Heart left ventricle (tissue), 16 donors: Measurements from ENCODE around the gene BNIPL. TPM values are rescaled to one million over a fixed set of nuclear protein-coding genes. Genes with fewer than 3 reads are reported as not detected.
A peak's percentile ranks its signal among the peaks of the same experiment; 100 is the strongest.

Experiments
- ATAC-seq, 4 donors: fragments of 200-7000 bp; cut with Tn5 transposase; one replicate each; pipeline ENCODE4 v1.9.1; 2020 to 2022; ENCODE audit warnings: moderate library complexity in 4 of 4, mild to moderate bottlenecking in 3 of 4, moderate number of reproducible peaks in 1 of 4
- DNase-seq, 5 donors: peaks; one replicate each; pipeline ENCODE4 v3.0.0-alpha.2; 2020
- H3K27ac ChIP-seq, 12 donors: fragments of 200-600 bp; sonication (generic) in 4 of 12; one replicate each; pipeline versions ENCODE4 v1.5.0 to v1.8.0; 2016 to 2022; ENCODE audit warnings: mild to moderate bottlenecking in 2 of 12
- H3K27me3 ChIP-seq, 9 donors: fragments of 200-600 bp; sonication (generic) in 2 of 9; one replicate each; pipeline versions ENCODE4 v1.5.1 to v1.8.0; 2016 to 2022; ENCODE audit warnings: mild to moderate bottlenecking in 3 of 9
- H3K36me3 ChIP-seq, 9 donors: fragments of 200-600 bp; sonication (generic) in 2 of 9; one replicate each; pipeline versions ENCODE4 v1.5.0 to v1.8.0; 2018 to 2022; ENCODE audit warnings: mild to moderate bottlenecking in 2 of 9
- H3K4me1 ChIP-seq, 12 donors: fragments of 200-600 bp; sonication (generic) in 4 of 12; one replicate each; pipeline versions ENCODE4 v1.5.0 to v1.8.0; 2016 to 2022; ENCODE audit warnings: mild to moderate bottlenecking in 3 of 12
- H3K4me3 ChIP-seq, 12 donors: fragments of 200-600 bp; sonication (generic) in 4 of 12; one replicate each; pipeline versions ENCODE4 v1.5.0 to v1.8.0; 2017 to 2022; ENCODE audit warnings: mild to moderate bottlenecking in 9 of 12, moderate library complexity in 4 of 12
- H3K9me3 ChIP-seq, 12 donors: fragments of 200-600 bp; sonication (generic) in 4 of 12; one replicate each; pipeline versions ENCODE4 v1.5.0 to v1.8.0; 2016 to 2022; ENCODE audit warnings: mild to moderate bottlenecking in 1 of 12
- CTCF ChIP-seq, 12 donors: fragments of 200-600 bp; sonication (generic) in 4 of 12; IDR thresholded peaks; one replicate each; pipeline versions ENCODE4 v1.5.0 to v1.8.0; 2018 to 2022; ENCODE audit warnings: antibody characterized with exemption in 12 of 12, mild to moderate bottlenecking in 5 of 12
- POLR2A ChIP-seq, 2 donors: fragments of 450-650 bp; IDR thresholded peaks; one replicate each; pipeline ENCODE4 v1.6.1; 2017; ENCODE audit warnings: antibody characterized with exemption in 2 of 2, mild to moderate bottlenecking in 2 of 2, moderate library complexity in 2 of 2
- WGBS, 4 donors: extraction: QIAGEN DNeasy Blood & Tissue Kit in 2 of 4; methylation state at CpG; one replicate each; pipeline versions ENCODE4 v1.1.5 to v1.1.7; 2013 to 2018; 5-methylcytosine and 5-hydroxymethylcytosine counted together
- intact Hi-C, 10 donors: fragments of 100-400 bp; cut with DNase I; formaldehyde crosslinking; loops; one replicate each; pipeline versions ENCODE4 v1.11.1 to v1.14.2; 2022
- polyA plus RNA-seq, 2 donors: library from polyadenylated mRNA; stranded (reverse); fragments of 200-250 nt; gene quantifications; one replicate each; pipeline ENCODE4 v1.2.3, GENCODE V29; 2013
- total RNA-seq, 9 donors: library from RNA; depleted of rRNA in 2 of 9; stranded (reverse); fragments of >200 nt in 2 of 9; fragmentation: NEBNext Ultra II Directional in 3 of 9; extraction: Animal tissue kit (Norgen Biotek cat#: 25700) in 3 of 9; gene quantifications; one replicate each; pipeline versions ENCODE4 v1.1.0 to v1.2.4, GENCODE V29; 2016 to 2023
- donor health status: ischemic (EF 13 %, LVEDD 7.1; RV severe dilation, severe dysfunction).
- donor health status: healthy with polysubstance abuse.
- donor health status: DM: no; HTN: yes; CAD: no.
- donor health status: DM: no; HTN: no; CAD: no.
- donor health status: ischemic (EF 25% LVEDD 6.9; RV normal size, moderate dysfunction).
- donor health status: ischemic (EF 25% LVEDD 5.7; RV mildly dilated, moderate dysfunction).
- donor health status: healthy.
- donor health status: DM: yes; HTN: yes; CAD: no.
- donor health status: ischemic (EF 35%, LVEDD 5.7; RV mildly dilated, moderate dysfunction).
- donor health status: nonischemic (EF 11% LVEDD 7.7; RV severe dilation, severe dysfunction).
- donor health status: DM: yes; HTN: yes; CAD: no.
- donor health status: PGD.
- donor health status: ischemic (EF 29% LVEDD 5.4; RV normal size, mild dysfunction).
- donor health status: nonischemic (EF 23%, LVEDD 6.1; RV moderate dilation, normal function).

The BNIPL gene
- total and polyA plus RNA-seq, 11 donors, result 0.07 to 0.65 (median 0.38) TPM; not detected in 2

GRCh38 chr1:150995460-150995859, 40.9 kb upstream of the BNIPL start:
- H3K27ac ChIP-seq, result peak overlapping the region in 10 of 12 donors; percentile 0 to 71 (median 46)
- intact Hi-C loops, result no loop called here

GRCh38 chr1:150995896-150996295, 40.5 kb upstream of the BNIPL start:
- intact Hi-C loops, result loop anchor here in 2 of 10 donors (1.0 to 2.0 kb wide), 2 partner anchors 15 to 16 kb away; no protein-coding TSS in a partner anchor
- H3K36me3 ChIP-seq, result peaks cover 0 to 50% (median 41%) of the 10 kb centered on the region in 9 donors
- WGBS, 4 donors, result 23 to 34% (median 24%) methylated on average over 9 of the region's 9 CpGs
- peaks cover 0 to 25% (median 8%) of the 10 kb centered on the region in 12 donors for H3K4me1 ChIP-seq
- TF ChIP-seq CTCF (IDR thresholded peaks at IDR 0.05) (peak; percentile 77 to 90 (median 85)), POLR2A (IDR thresholded peaks at IDR 0.05) (no peak)
- no peaks in the 10 kb centered on the region for H3K27me3 ChIP-seq
- DNase-seq (no peak), ATAC-seq (peak in 3 of 4 donors; percentile 31 to 58 (median 50))
- peak overlapping the region in 10 of 12 donors; percentile 0 to 71 (median 46) for H3K27ac ChIP-seq
- H3K9me3 ChIP-seq, result no peaks in the 10 kb centered on the region
- peak overlapping the region in 7 of 12 donors; percentile 2 to 40 (median 18) for H3K4me3 ChIP-seq

More at GRCh38 chr1:150995460-150995859, 40.9 kb upstream of the BNIPL start:
- Histone ChIP-seq H3K4me1 (peaks cover 0 to 21% (median 8%) of the 10 kb centered on the region in 12 donors), H3K9me3 (no peaks in the 10 kb centered on the region), H3K36me3 (peaks cover 0 to 46% (median 36%) of the 10 kb centered on the region in 9 donors), H3K27me3 (no peaks in the 10 kb centered on the region), H3K4me3 (peak overlapping the region in 7 of 12 donors; percentile 2 to 40 (median 18))
- 32 to 50% (median 42%) methylated on average over 4 of the region's 4 CpGs for WGBS, 4 donors
- TF ChIP-seq CTCF (IDR thresholded peaks at IDR 0.05) (no peak), POLR2A (IDR thresholded peaks at IDR 0.05) (no peak)
- DNase-seq (no peak), ATAC-seq (peak in 3 of 4 donors; percentile 4 to 30 (median 28))

- ATAC-seq (no peak), DNase-seq (no peak)
- Histone ChIP-seq H3K27me3 (no peaks in the 10 kb centered on the region), H3K4me3 (no peak overlapping the region), H3K27ac (no peak overlapping the region), H3K4me1 (peaks cover 0 to 39% (median 11%) of the 10 kb centered on the region in 12 donors), H3K36me3 (peaks cover 0 to 64% (median 54%) of the 10 kb centered on the region in 9 donors), H3K9me3 (no peaks in the 10 kb centered on the region)
- TF ChIP-seq POLR2A (IDR thresholded peaks at IDR 0.05) (no peak), CTCF (IDR thresholded peaks at IDR 0.05) (no peak)
- intact Hi-C loops, result loop anchor here in 1 of 10 donors (2.0 kb wide), 1 partner anchor 16 kb away; no protein-coding TSS in a partner anchor
- 80 to 89% (median 83%) methylated on average over 13 to 20 of the region's 20 CpGs for WGBS, 4 donors
Observed at GRCh38 chr1:150997126-150997872, 39.1 kb upstream of the BNIPL start.

- H3K27me3 ChIP-seq, result no peaks in the 10 kb centered on the region
- H3K4me1 ChIP-seq, result peaks cover 0 to 45% (median 16%) of the 10 kb centered on the region in 12 donors
- 55 to 81% (median 60%) methylated on average over 5 of the region's 5 CpGs for whole genome bisulfite sequencing, 4 donors
- ATAC-seq (no peak), DNase-seq (no peak)
- peaks cover 0 to 68% (median 57%) of the 10 kb centered on the region in 9 donors for H3K36me3 ChIP-seq
- TF ChIP-seq CTCF (IDR thresholded peaks at IDR 0.05) (no peak), POLR2A (IDR thresholded peaks at IDR 0.05) (no peak)
- no peak overlapping the region for H3K27ac ChIP-seq
- no peak overlapping the region for H3K4me3 ChIP-seq
- intact Hi-C loops, result loop anchor here in 1 of 10 donors (2.0 kb wide), 1 partner anchor 17 kb away; no protein-coding TSS in a partner anchor
- no peaks in the 10 kb centered on the region for H3K9me3 ChIP-seq
Observed at GRCh38 chr1:150997949-150998348, 38.4 kb upstream of the BNIPL start.
